Measurements from ENCODE around the gene CRYAB. TPM values are rescaled to one million over a fixed set of nuclear protein-coding genes. Genes with fewer than 3 reads are reported as not detected.

CRYAB gene
- total and polyA plus RNA-seq, 9 donors, result 226 to 708 (median 618) TPM

Other genes with a start within 250 kb of the CRYAB start
- 10.1 TPM for gene PPP2R1B, start 145.4 kb downstream of the CRYAB start, total RNA-seq
- gene PPP2R1B, start 145.4 kb downstream of the CRYAB start, polyA plus RNA-seq (ENCODE audit: insufficient read depth in 1 of 8, insufficient read length in 8 of 8, low replicate concordance in 1 of 8), result 10 to 100 TPM in 5 of 8 donors, 1 to 10 TPM in 3; 8.7 to 15.3 (median 10.9) TPM
- gene ALG9, start 40.2 kb downstream of the CRYAB start, total RNA-seq, result 25.7 TPM
- gene ALG9, start 40.2 kb downstream of the CRYAB start, polyA plus RNA-seq (ENCODE audit: insufficient read depth in 1 of 8, insufficient read length in 8 of 8, low replicate concordance in 1 of 8), result 10 to 100 TPM; 21.2 to 29.7 (median 24.9) TPM
- gene FDXACB1, start 32.6 kb downstream of the CRYAB start, total RNA-seq, result 2.5 TPM
- gene FDXACB1, start 32.6 kb downstream of the CRYAB start, polyA plus RNA-seq (ENCODE audit: insufficient read depth in 1 of 8, insufficient read length in 8 of 8, low replicate concordance in 1 of 8), result 1 to 10 TPM; 1.9 to 3.3 (median 2.4) TPM
- gene CFAP68, start 32.2 kb downstream of the CRYAB start, total RNA-seq, result 16.3 TPM
- gene CFAP68, start 32.2 kb downstream of the CRYAB start, polyA plus RNA-seq (ENCODE audit: insufficient read depth in 1 of 8, insufficient read length in 8 of 8, low replicate concordance in 1 of 8), result 10 to 100 TPM; 14.0 to 20.4 (median 17.3) TPM
- 63.2 TPM for gene HSPB2, start 964 bp upstream of the CRYAB start, total RNA-seq
- gene HSPB2, start 964 bp upstream of the CRYAB start, polyA plus RNA-seq (ENCODE audit: insufficient read depth in 1 of 8, insufficient read length in 8 of 8, low replicate concordance in 1 of 8), result 100 to 1,000 TPM in 1 of 8 donors, 10 to 100 TPM in 7; 61.2 to 101 (median 83.2) TPM
- 0.93 TPM for gene C11orf52, start 7.1 kb upstream of the CRYAB start, total RNA-seq
- gene C11orf52, start 7.1 kb upstream of the CRYAB start, polyA plus RNA-seq (ENCODE audit: insufficient read depth in 1 of 8, insufficient read length in 8 of 8, low replicate concordance in 1 of 8), result 1 to 10 TPM; 1.7 to 4.8 (median 2.3) TPM
- gene DIXDC1, start 25.6 kb upstream of the CRYAB start, total RNA-seq, result 16.0 TPM
- 10 to 100 TPM; 13.1 to 23.6 (median 15.7) TPM for gene DIXDC1, start 25.6 kb upstream of the CRYAB start, polyA plus RNA-seq (ENCODE audit: insufficient read depth in 1 of 8, insufficient read length in 8 of 8, low replicate concordance in 1 of 8)
- gene DLAT, start 113.6 kb upstream of the CRYAB start, total RNA-seq, result 34.5 TPM
- gene DLAT, start 113.6 kb upstream of the CRYAB start, polyA plus RNA-seq (ENCODE audit: insufficient read depth in 1 of 8, insufficient read length in 8 of 8, low replicate concordance in 1 of 8), result 10 to 100 TPM; 27.6 to 40.9 (median 37.6) TPM
- gene PIH1D2, start 162.2 kb upstream of the CRYAB start, total RNA-seq, result 1.1 TPM
- gene PIH1D2, start 162.2 kb upstream of the CRYAB start, polyA plus RNA-seq (ENCODE audit: insufficient read depth in 1 of 8, insufficient read length in 8 of 8, low replicate concordance in 1 of 8), result 1 to 10 TPM; 1.0 to 1.6 (median 1.3) TPM
- gene NKAPD1, start 162.5 kb upstream of the CRYAB start, total RNA-seq, result 25.5 TPM
- gene NKAPD1, start 162.5 kb upstream of the CRYAB start, polyA plus RNA-seq (ENCODE audit: insufficient read depth in 1 of 8, insufficient read length in 8 of 8, low replicate concordance in 1 of 8), result 10 to 100 TPM; 26.3 to 33.1 (median 29.5) TPM
- gene TIMM8B, start 175.0 kb upstream of the CRYAB start, total RNA-seq, result 77.2 TPM
- gene TIMM8B, start 175.0 kb upstream of the CRYAB start, polyA plus RNA-seq (ENCODE audit: insufficient read depth in 1 of 8, insufficient read length in 8 of 8, low replicate concordance in 1 of 8), result 10 to 100 TPM; 46.6 to 60.5 (median 52.8) TPM
- 86.3 TPM for gene SDHD, start 175.1 kb upstream of the CRYAB start, total RNA-seq
- gene SDHD, start 175.1 kb upstream of the CRYAB start, polyA plus RNA-seq (ENCODE audit: insufficient read depth in 1 of 8, insufficient read length in 8 of 8, low replicate concordance in 1 of 8), result 100 to 1,000 TPM in 3 of 8 donors, 10 to 100 TPM in 5; 86.4 to 109 (median 99.4) TPM